ENCODE results near the gene SLC6A7. TPM values are rescaled to one million over a fixed set of nuclear protein-coding genes. Genes with fewer than 3 reads are reported as not detected.

The SLC6A7 gene
- total and polyA plus RNA-seq, 8 donors, result 29.3 TPM; not detected in 7

GRCh38 chr5:150248946-150249345 is 59.1 kb downstream of the SLC6A7 start:
- DNase-seq, result no peak
- H3K9me3 ChIP-seq, result no peaks in the 10 kb centered on the region
- TF ChIP-seq EP300 (IDR thresholded peaks at IDR 0.05), result no peak
- TF ChIP-seq CTCF (IDR thresholded peaks at IDR 0.05), result no peak
- TF ChIP-seq POLR2AphosphoS5 (IDR thresholded peaks at IDR 0.05), result no peak
- TF ChIP-seq POLR2A (IDR thresholded peaks at IDR 0.05), result no peak
- intact Hi-C loops (cut with DNase I; ENCODE audit: low total_unique reads), result no loop called here
- no peak overlapping the region for H3K27ac ChIP-seq
- H3K27me3 ChIP-seq, result no peaks in the 10 kb centered on the region
- H3K4me3 ChIP-seq, result no peak overlapping the region
- 92 to 100% (median 94%) methylated on average over 3 of the region's 3 CpGs for WGBS, 5 donors
- peaks cover 0 to 15% (median 9%) of the 10 kb centered on the region in 4 donors for H3K4me1 ChIP-seq
- H3K36me3 ChIP-seq, result no peaks in the 10 kb centered on the region

DNA sequence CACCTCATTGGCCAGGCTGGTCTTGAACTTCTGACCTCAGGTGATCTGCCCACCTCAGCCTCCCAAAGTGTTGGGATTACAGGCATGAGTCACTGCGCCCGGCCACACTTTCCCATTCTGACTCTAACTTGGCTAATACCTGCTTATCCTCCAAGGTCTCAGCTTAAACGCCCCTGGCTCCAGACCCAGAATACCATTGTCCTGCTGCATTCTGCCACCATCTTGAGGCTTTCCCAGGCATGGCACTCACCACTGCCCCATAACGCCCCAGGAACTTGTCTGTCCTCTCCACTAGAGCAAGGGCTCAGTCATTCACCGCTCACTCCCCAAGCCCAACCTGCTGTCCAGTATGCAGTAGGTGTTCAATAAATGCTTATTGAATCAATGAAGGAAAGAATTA is 59.9 kb downstream of the SLC6A7 start:
- Histone ChIP-seq H3K9me3 (no peaks in the 10 kb centered on the region), H3K4me1 (peaks cover 0 to 16% (median 11%) of the 10 kb centered on the region in 4 donors), H3K27ac (no peak overlapping the region), H3K36me3 (no peaks in the 10 kb centered on the region), H3K27me3 (no peaks in the 10 kb centered on the region), H3K4me3 (no peak overlapping the region)
- 83 to 94% (median 85%) methylated on average over 5 of the region's 5 CpGs for WGBS, 5 donors
- intact Hi-C loops (cut with DNase I; ENCODE audit: low total_unique reads), result no loop called here
- no peak for DNase-seq
- TF ChIP-seq POLR2AphosphoS5 (IDR thresholded peaks at IDR 0.05), result no peak
- TF ChIP-seq POLR2A (IDR thresholded peaks at IDR 0.05), result no peak
- TF ChIP-seq CTCF (IDR thresholded peaks at IDR 0.05), result no peak
- no peak for TF ChIP-seq EP300 (IDR thresholded peaks at IDR 0.05)

GRCh38 chr5:150251504-150251903 is 61.6 kb downstream of the SLC6A7 start:
- TF ChIP-seq EP300 (IDR thresholded peaks at IDR 0.05), result no peak
- TF ChIP-seq CTCF (IDR thresholded peaks at IDR 0.05), result no peak
- WGBS, 5 donors, result 88 to 95% (median 92%) methylated on average over 7 of the region's 7 CpGs
- H3K36me3 ChIP-seq, result no peaks in the 10 kb centered on the region
- H3K4me3 ChIP-seq, result no peak overlapping the region
- H3K4me1 ChIP-seq, result peaks cover 0 to 8% (median 3%) of the 10 kb centered on the region in 4 donors
- H3K27me3 ChIP-seq, result no peaks in the 10 kb centered on the region
- DNase-seq, result no peak
- intact Hi-C loops (cut with DNase I; ENCODE audit: low total_unique reads), result no loop called here
- H3K9me3 ChIP-seq, result no peaks in the 10 kb centered on the region
- H3K27ac ChIP-seq, result no peak overlapping the region

DNA sequence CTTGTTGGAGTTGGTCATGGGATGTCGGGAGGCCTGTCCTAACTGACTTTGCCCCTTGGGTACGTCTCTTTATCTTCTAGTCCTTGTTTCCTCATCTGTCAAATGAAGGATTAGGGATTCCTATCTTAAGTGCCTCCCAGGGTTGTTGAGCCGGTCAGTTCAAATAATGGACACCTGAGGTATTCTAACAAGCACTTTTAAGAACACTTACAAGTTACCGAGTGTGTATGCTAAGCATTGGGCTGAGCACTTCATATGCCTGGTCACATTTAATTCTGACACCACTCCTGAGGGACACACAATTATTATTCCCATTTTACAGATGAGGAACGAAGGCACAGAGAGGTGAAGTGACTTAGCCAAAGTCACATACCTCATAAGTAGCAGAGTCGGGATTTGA is 62.6 kb downstream of the SLC6A7 start:
- Histone ChIP-seq H3K4me3 (no peak overlapping the region), H3K4me1 (peaks cover 0 to 8% (median 3%) of the 10 kb centered on the region in 4 donors)
- 88 to 93% (median 89%) methylated on average over 6 of the region's 6 CpGs for WGBS, 5 donors

More for the DNA sequence above, 62.6 kb downstream of the SLC6A7 start:
- Histone ChIP-seq H3K27ac (no peak overlapping the region), H3K27me3 (no peaks in the 10 kb centered on the region), H3K36me3 (no peaks in the 10 kb centered on the region), H3K9me3 (no peaks in the 10 kb centered on the region)
- intact Hi-C loops (cut with DNase I; ENCODE audit: low total_unique reads), result no loop called here
- DNase-seq, result no peak
- TF ChIP-seq CTCF (IDR thresholded peaks at IDR 0.05) (no peak), EP300 (IDR thresholded peaks at IDR 0.05) (no peak), POLR2A (IDR thresholded peaks at IDR 0.05) (no peak), POLR2AphosphoS5 (IDR thresholded peaks at IDR 0.05) (no peak)

Measured in stomach (tissue), 9 donors.